DOHH2 (cell line): ENCODE results near the gene PSRC1.

ENCODE experiments used
- H3F3A ChIP-seq: fragments of 200-600 bp; sonication (generic), shearing (Covaris generic); 2 replicates; pipeline ENCODE4 v1.6.0; 2016; ENCODE audit warnings: antibody characterized with exemption, mild to moderate bottlenecking; ENCODE audit not compliant: control insufficient read depth, insufficient read depth
- H3K27ac ChIP-seq: fragments of 200-600 bp; sonication (generic); 2 replicates; pipeline ENCODE4 v1.5.1; 2014; ENCODE audit warnings: low read depth, mild to moderate bottlenecking, low read length, moderate library complexity
- H3K27me3 ChIP-seq: fragments of 200-600 bp; sonication (generic); 2 replicates; pipeline ENCODE4 v1.6.1; 2014; ENCODE audit warnings: mild to moderate bottlenecking, low read length, mixed read lengths; ENCODE audit not compliant: control insufficient read depth
- H3K36me3 ChIP-seq: fragments of 200-600 bp; sonication (generic); 2 replicates; pipeline ENCODE4 v1.6.1; 2014; ENCODE audit warnings: mild to moderate bottlenecking, low read length, moderate library complexity, mixed read lengths; ENCODE audit not compliant: control insufficient read depth
- H3K4me1 ChIP-seq: fragments of 200-600 bp; sonication (generic); 2 replicates; pipeline ENCODE4 v1.6.1; 2014; ENCODE audit warnings: mild to moderate bottlenecking, low read length, mixed read lengths; ENCODE audit not compliant: control insufficient read depth
- H3K4me2 ChIP-seq: fragments of 200-600 bp; sonication (generic); 2 replicates; pipeline ENCODE4 v1.6.0; 2014; ENCODE audit warnings: mild to moderate bottlenecking, low read length, moderate library complexity
- H3K4me3 ChIP-seq: fragments of 200-600 bp; sonication (generic); 2 replicates; pipeline ENCODE4 v1.5.1; 2014; ENCODE audit warnings: mild to moderate bottlenecking, low read length, mixed read lengths
- H3K79me2 ChIP-seq: fragments of 200-600 bp; sonication (generic); 2 replicates; pipeline ENCODE4 v1.6.1; 2014; ENCODE audit warnings: mild to moderate bottlenecking, low read length, mixed read lengths; ENCODE audit not compliant: control insufficient read depth
- H3K9me2 ChIP-seq: fragments of 200-600 bp; sonication (generic); replicated peaks from 2 replicates; pipeline ENCODE4 v1.6.1; 2014; ENCODE audit warnings: mild to moderate bottlenecking, low read length, mixed read lengths; ENCODE audit not compliant: control insufficient read depth
- H3K9me3 ChIP-seq: fragments of 200-600 bp; sonication (generic); 2 replicates; pipeline ENCODE4 v1.6.1; 2014; ENCODE audit warnings: antibody characterized with exemption, low read length, mixed read lengths; ENCODE audit not compliant: control insufficient read depth, insufficient read depth
- H4K20me1 ChIP-seq: fragments of 200-600 bp; sonication (generic); 2 replicates; pipeline ENCODE4 v1.6.0; 2014; ENCODE audit warnings: low read depth, mild to moderate bottlenecking, antibody characterized with exemption, low read length, moderate library complexity; ENCODE audit not compliant: control insufficient read depth, insufficient read depth
- EZH2phosphoT487 ChIP-seq: fragments of 200-600 bp; sonication (generic); IDR thresholded peaks from 2 replicates; pipeline ENCODE4 v1.6.1; 2017; ENCODE audit warnings: borderline replicate concordance, mild to moderate bottlenecking, antibody characterized with exemption, low read length, moderate library complexity, mixed read lengths
- TF ChIP-seq, protein P1 (sequence below): fragments of 200-600 bp; sonication (generic); IDR thresholded peaks from one replicate; pipeline ENCODE4 v1.5.1; 2014; ENCODE audit warnings: antibody characterized with exemption, mild to moderate bottlenecking, low read depth, low read length; ENCODE audit not compliant: poor library complexity, severe bottlenecking

The PSRC1 gene

DNA sequence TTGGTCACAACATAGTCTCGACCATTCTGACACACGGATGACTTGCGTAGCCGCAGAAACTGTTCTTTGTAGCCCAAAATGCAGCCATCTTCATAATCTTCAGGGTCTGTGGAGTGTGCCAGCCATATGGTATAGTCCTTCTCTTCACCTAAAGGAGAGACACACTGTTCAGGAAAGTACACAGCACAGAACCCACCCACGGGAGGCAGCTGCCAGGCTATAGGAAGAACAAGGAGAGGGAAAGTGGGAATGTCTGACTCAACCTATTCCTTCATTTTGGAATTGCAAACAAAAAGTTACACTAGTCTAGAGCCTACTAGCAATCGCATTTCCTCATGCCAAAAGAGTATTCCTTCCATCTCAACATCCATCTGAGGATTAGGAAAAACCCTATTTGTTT, 40.0 kb upstream of the PSRC1 start:
- Histone ChIP-seq H3F3A (no peaks in the 10 kb centered on the region), H3K9me3 (no peaks in the 10 kb centered on the region), H3K4me3 (no peak overlapping the region), H3K79me2 (no peaks in the 10 kb centered on the region), H4K20me1 (no peaks in the 10 kb centered on the region), H3K9me2 (no peaks in the 10 kb centered on the region), H3K27ac (no peak overlapping the region), H3K4me1 (no peaks in the 10 kb centered on the region), H3K36me3 (peaks cover 7% of the 10 kb centered on the region), H3K4me2 (no peak overlapping the region), H3K27me3 (no peaks in the 10 kb centered on the region)
- TF ChIP-seq EZH2phosphoT487: no peak
- TF ChIP-seq, protein P1, sequence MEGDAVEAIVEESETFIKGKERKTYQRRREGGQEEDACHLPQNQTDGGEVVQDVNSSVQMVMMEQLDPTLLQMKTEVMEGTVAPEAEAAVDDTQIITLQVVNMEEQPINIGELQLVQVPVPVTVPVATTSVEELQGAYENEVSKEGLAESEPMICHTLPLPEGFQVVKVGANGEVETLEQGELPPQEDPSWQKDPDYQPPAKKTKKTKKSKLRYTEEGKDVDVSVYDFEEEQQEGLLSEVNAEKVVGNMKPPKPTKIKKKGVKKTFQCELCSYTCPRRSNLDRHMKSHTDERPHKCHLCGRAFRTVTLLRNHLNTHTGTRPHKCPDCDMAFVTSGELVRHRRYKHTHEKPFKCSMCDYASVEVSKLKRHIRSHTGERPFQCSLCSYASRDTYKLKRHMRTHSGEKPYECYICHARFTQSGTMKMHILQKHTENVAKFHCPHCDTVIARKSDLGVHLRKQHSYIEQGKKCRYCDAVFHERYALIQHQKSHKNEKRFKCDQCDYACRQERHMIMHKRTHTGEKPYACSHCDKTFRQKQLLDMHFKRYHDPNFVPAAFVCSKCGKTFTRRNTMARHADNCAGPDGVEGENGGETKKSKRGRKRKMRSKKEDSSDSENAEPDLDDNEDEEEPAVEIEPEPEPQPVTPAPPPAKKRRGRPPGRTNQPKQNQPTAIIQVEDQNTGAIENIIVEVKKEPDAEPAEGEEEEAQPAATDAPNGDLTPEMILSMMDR: no peak

DNA sequence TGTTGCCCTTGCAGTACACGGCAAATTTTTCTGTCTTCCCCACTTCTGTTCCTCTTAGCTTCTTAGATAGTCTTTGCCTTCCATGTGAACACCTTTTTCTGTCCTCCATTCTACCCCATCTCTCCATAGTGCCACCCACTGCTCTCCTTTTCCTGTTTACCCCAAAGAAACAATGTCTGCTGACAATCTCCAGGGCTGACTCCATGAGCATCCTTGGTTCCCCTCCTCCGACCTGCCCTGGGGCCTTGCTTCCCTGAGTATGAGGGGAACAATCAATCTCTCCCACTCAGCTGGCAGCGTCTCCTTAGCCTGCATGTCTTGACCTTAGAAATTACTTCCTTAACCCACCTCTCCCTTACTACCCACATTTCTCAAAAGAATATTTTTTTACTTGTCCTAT, 36.2 kb upstream of the PSRC1 start:
- Histone ChIP-seq H4K20me1 (no peaks in the 10 kb centered on the region), H3F3A (no peaks in the 10 kb centered on the region), H3K9me3 (no peaks in the 10 kb centered on the region), H3K4me2 (no peak overlapping the region), H3K79me2 (no peaks in the 10 kb centered on the region), H3K4me1 (no peaks in the 10 kb centered on the region), H3K27ac (no peak overlapping the region), H3K4me3 (no peak overlapping the region), H3K27me3 (no peaks in the 10 kb centered on the region), H3K9me2 (no peaks in the 10 kb centered on the region), H3K36me3 (peaks cover 9% of the 10 kb centered on the region; the same call in 1 of the 2 replicates)
- TF ChIP-seq, protein P1: no peak
- TF ChIP-seq EZH2phosphoT487: no peak

DNA sequence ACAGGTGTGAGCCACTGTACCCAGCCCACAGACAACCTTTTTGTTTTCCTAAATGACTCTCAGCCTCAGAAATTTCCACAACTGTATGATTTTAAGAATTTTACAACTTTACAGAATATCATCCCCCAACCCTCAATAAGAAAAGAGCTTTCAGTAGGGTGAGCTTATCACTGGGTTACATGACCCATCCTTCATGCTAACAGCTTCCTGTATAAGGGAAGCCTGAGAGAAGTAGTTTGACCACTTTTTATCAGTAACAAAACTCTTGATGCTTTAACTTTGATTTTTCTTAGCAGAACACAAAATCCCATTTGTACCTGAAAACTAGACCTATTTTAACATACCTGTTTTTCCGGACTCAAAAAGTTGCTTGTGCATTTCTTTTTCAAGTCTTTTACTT, 33.6 kb upstream of the PSRC1 start:
- H4K20me1 ChIP-seq: no peaks in the 10 kb centered on the region
- no peaks in the 10 kb centered on the region; the same call in 1 of the 2 replicates for H3F3A ChIP-seq
- no peak overlapping the region for H3K27ac ChIP-seq
- H3K4me3 ChIP-seq: no peak overlapping the region
- H3K4me1 ChIP-seq: no peaks in the 10 kb centered on the region
- 0 out of 2 replicates have a peak, but pooled peaks cover 3% of the 10 kb centered on the region for H3K36me3 ChIP-seq
- H3K27me3 ChIP-seq: no peaks in the 10 kb centered on the region
- TF ChIP-seq EZH2phosphoT487: no peak
- TF ChIP-seq, protein P1: no peak
- no peak overlapping the region for H3K4me2 ChIP-seq
- H3K79me2 ChIP-seq: no peaks in the 10 kb centered on the region
- H3K9me2 ChIP-seq: no peaks in the 10 kb centered on the region
- H3K9me3 ChIP-seq: no peaks in the 10 kb centered on the region
